Breast epithelium (tissue), 3 donors: ENCODE data around the gene PPM1G.

ENCODE experiments used
- POLR2AphosphoS5 ChIP-seq, 3 donors: sonication (generic); formaldehyde crosslinking; IDR thresholded peaks; one replicate each; pipeline ENCODE4 v1.6.1; 2017; ENCODE audit warnings: antibody characterized with exemption in 3 of 3
- TF ChIP-seq, protein P1 (sequence below), 3 donors: fragments of 450-650 bp; IDR thresholded peaks; one replicate each; pipeline ENCODE4 v1.5.1; 2016 to 2017; ENCODE audit warnings: antibody characterized with exemption in 3 of 3, mild to moderate bottlenecking in 3 of 3, moderate library complexity in 3 of 3

DNA sequence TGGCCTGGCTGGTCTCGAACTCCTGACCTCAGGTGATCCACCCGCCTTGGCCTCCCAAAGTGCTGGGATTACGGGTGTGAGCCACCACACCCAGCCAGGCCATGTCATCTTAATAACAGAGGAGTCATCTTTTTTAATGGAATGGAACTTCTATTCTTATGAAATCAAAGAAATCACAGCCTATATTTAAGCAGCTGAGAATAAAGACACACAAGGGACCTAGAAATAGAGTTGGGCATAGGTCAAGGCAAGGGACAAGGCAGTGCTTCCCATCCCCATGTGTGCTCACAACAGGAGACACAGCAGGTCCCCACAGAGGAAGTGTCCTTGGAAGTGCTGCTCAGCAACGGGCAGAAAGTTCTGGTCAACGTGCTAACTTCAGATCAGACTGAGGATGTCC, 35.8 kb downstream of the PPM1G start:
- no peak for TF ChIP-seq POLR2AphosphoS5 (IDR thresholded peaks at IDR 0.05)
- TF ChIP-seq, protein P1, sequence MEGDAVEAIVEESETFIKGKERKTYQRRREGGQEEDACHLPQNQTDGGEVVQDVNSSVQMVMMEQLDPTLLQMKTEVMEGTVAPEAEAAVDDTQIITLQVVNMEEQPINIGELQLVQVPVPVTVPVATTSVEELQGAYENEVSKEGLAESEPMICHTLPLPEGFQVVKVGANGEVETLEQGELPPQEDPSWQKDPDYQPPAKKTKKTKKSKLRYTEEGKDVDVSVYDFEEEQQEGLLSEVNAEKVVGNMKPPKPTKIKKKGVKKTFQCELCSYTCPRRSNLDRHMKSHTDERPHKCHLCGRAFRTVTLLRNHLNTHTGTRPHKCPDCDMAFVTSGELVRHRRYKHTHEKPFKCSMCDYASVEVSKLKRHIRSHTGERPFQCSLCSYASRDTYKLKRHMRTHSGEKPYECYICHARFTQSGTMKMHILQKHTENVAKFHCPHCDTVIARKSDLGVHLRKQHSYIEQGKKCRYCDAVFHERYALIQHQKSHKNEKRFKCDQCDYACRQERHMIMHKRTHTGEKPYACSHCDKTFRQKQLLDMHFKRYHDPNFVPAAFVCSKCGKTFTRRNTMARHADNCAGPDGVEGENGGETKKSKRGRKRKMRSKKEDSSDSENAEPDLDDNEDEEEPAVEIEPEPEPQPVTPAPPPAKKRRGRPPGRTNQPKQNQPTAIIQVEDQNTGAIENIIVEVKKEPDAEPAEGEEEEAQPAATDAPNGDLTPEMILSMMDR (IDR thresholded peaks at IDR 0.05) = no peak
